GM18519 (cell line): ENCODE results near the gene ARL5C.
A peak's percentile ranks its signal among the peaks of the same experiment; 100 is the strongest.
"Not testable (repeated sequence)": the region's sequence is repeated elsewhere in the genome, so short reads cannot be mapped to it uniquely, and the experiment has no call there.

ENCODE experiments used
- ATAC-seq: cut with Tn5 transposase; IDR thresholded peaks from one replicate; pipeline ENCODE4 v1.9.1; 2021; ENCODE audit warnings: mild to moderate bottlenecking, moderate library complexity; ENCODE audit not compliant: unreplicated experiment, low FRiP score

The ARL5C gene

DNA sequence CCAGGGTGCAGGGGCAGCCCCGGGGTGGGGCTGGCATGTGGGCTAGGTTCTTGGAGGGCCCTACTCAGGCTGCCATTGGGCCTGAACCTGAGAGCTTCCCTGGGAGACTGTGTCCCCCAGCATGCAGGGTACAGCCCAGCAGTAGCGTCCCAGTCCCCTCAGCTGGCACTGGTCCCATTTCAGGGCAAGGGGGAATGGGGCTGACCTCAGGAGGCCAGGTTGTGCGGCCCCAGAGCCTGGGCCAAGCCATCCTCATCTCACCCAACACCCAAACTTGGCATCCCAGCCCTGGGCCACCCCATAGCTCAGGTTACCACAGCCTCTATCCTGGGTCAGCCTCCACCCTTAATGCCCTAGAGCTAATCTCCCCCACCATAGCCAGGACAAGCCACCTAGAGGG lies 20.8 kb downstream of the ARL5C start:
- no peak for ATAC-seq

DNA sequence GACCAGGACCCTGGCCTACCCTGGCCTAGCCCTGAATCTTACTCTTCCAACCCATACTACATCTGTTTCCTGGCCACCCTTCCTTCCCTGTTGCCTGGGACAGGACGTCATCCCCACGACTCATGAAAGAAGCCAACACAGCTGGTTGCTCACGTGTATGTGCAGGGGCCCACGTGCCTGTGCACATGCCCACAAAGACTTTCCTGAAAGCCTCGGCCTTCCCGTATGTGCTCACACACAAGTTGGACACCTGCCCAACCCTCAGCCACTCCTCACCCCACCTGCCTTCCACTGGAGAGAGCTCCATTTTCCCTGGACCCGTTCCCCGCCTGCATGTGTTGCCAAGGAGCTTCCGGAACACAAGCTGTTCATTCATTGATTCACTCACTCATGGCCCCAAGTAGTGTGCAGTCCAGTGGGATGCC lies 21.5 kb downstream of the ARL5C start:
- ATAC-seq, result no peak

DNA sequence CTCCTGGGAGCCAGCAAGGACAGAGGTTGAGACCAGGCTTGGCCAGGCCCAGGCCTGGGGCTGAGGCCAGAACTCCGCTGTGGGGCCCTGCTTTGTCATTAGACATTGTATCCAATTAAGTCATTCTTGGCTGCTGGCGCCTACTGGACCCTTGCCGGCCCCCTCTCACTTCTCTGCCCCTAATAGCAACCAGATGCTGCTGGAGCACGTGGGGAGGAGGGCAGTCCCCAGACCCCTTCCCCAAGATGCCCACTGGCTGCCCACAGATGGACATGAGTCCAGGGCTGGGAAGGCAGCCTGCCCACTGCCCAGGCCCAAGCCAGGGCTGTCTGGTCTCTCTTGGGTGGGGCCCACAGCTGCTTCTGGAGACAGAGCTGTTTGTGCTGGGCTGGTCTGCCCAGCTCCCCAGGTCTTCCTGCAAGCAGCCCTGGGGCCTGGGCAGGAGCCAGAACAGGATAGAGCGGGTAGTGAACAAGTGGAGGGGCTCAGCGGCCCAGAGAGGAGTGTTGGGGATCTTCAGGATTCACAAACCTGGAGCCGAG lies 22.3 kb downstream of the ARL5C start:
- no peak for ATAC-seq

DNA sequence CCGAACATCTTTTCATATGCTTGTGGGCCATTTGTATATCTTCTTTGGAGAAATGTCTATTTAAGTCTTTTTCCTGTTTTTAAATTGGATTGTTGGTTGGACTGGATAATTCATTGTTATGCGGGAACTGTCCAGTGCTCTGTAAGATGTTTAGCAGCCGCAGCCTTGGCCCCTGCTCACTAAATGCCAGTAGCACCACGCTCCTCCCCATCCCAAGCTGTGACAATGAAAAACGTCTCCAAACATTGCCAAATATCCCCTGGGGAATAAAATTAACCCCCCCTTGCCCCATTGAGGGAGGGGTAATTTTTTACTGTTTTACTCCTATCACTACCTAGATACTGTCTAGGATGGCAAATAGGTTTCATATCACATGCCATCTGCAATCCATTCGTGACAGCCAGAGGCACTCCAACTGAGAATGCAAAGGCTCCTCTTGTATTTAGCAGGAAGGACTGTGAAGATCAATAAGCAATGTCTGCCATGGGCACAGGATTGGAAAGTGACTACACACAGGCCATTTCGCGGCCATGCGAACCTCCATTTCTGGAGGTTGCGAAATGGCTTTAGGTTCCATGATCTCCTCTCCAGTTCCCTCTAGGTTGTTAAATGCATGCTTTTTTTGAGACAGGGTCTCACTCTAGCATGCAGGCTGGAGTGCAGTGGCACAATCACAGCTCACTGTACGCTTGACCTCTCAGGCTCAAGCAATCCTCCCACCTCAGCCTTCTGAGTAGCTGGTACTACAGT lies 23.9 kb downstream of the ARL5C start:
- ATAC-seq, result no peak

DNA sequence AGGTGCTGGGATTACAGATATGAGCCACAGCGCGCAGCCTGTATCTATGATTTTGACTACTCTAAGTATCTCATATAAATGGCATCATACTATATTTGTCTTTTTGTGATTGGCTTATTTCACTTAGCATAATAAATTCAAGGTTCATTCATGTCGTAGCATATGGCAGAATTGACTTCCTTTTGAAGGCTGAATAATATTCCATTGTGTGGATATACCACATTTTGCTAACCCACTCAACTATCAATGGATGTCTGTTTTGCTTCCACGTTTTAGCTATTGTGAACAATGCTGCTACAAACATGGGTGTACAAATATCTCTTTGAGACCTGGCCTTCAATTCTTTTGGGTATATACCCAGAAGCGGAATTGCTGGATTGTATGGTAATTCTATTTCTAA lies 24.7 kb downstream of the ARL5C start:
- no peak for ATAC-seq

DNA sequence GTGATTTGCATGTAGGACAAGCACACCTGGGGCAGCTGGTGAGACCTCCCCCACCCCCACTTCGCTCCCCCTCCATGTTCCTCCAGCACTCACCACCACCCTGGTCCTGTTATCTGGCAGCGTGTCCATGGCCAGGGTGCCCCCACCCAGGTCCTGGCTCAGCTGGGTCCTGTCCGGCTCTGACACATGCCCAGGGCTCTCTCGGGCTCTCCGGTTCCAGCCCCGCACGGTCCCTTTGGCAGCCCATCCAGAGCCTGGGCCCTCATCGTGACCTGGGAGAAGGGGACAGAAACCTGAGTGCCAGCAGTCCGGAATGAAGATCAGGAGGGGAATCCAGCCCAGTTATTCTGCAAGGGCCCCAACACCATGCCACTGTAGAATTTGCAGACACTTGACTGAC lies 26.4 kb downstream of the ARL5C start:
- no peak for ATAC-seq

DNA sequence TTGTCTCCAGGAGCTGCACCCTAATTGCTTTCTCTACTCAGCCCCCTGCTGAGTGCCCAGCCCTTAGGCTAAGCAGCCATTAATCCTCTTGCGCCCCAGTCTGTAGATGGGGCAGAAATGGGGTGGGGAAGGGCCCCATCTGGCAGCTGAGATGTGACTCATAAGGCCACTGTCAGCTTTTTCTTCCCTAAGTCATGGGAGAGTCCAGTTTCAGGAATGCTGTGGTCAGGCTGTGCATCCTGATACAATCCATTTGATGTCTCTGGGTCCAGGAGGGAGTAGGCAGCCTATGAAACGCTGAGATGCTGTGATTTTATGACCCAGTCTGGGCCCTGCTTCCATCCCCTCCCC lies 26.8 kb downstream of the ARL5C start:
- ATAC-seq, result no peak

DNA sequence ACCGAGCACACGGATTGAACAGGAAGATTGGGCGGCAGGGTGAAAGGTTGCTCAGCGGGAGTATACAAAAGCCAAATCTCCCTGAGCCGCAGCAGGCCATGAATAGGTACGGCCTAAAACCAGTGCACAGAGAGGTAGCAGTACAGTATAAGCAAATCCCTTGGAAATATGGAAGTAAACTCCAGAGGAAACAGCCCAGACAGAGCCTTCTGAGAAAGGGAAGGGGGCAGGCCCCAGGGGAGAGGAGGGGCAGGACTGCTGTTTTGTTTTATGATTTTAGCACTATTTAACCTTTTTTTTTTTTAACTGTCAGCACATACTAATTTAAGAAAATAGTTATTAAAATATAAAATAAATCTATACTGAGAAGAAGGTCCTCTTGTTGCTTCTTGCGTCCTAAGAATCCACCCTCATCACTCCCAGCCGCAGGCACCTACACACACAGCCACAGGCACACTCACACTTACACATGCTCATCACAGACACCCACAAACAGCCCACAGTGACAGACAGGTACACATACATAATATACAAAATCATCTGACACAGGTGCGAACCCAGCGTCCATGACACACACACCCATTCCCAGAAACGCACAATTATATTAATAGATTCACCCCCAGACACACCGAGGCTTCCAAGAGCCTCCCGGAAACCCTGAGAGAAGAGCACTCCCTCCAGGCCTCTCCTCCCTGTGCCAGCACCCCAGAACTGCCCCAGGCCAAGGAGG lies 27.4 kb downstream of the ARL5C start:
- no peak for ATAC-seq

DNA sequence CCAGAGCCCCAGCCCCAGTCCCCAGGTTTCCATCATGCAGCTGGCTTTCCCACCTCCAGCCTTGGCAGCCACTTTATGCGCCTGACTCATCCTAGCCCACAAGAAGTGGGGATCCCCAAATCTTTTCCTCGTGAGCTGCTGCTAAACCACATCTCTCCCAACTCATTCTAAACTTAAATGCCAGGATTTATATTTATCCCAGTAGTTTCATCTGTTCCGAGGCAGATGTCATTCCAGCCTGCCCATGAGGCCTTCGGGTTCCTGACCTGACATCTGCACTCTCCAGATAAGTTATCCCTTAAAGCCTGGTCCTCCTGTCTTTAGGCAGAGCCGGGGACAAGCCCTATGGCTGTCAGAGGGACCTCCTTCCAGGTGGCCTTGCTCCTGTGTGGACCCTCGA lies 31.1 kb downstream of the ARL5C start:
- ATAC-seq, result no peak

DNA sequence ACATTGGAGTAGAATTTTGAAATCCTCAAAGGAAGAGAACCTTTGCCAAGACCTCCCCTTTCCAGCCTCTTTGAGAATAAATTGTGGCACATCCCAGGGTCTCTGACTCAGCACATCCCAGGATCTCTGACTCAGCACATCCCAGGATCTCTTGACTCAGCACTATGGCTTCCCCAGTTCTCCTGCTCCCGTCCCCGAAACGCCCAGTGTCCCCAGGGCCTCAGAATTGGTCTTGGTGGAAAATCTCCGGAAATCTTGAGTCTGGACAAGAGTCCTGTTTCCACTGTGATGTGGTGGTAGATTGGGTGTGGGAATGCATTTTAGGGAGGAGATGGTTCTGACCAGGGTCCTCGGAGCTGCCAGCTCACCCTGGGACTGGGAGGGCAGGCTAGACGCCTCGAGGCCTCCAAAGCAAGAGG lies 33.8 kb downstream of the ARL5C start:
- no peak for ATAC-seq

DNA sequence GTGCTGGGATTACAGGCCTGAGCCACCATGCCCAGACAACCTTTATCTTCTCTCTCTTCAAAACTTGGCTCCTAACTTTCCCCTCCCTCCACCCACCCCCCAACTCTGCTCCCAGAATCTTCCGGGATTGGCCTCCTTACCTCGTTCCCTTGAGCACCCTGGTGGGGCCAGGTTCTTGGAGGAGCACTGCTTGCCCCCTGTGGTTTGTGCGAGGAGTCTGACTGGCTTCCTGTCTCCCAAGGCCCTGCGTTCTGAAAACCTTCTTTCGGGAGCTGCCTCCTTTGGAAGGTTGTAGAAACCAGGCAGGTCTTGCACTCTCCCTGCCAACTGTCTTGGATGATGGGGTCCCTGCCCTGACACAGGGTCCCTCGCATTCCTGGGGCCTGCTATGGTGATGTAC lies 34.3 kb downstream of the ARL5C start:
- no peak for ATAC-seq

DNA sequence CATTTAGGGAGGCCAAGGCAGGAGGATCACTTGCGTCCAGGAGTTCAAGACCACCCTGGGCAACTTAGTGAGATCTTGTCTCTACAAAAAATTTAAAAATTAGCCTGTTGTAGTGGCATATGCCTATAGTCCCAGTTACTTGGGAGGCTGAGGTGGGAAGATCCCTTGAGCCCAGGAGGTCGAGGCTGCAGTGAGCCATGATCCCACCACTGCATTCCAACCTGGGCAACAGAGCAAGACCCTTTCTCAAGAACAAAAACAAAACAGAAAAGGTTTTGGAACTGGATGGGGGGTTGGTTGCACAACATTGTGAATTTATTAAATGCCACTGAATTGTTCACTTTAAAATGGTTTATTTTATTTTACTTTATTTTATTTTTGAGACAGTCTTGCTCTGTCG lies 35.8 kb downstream of the ARL5C start:
- no peak for ATAC-seq

DNA sequence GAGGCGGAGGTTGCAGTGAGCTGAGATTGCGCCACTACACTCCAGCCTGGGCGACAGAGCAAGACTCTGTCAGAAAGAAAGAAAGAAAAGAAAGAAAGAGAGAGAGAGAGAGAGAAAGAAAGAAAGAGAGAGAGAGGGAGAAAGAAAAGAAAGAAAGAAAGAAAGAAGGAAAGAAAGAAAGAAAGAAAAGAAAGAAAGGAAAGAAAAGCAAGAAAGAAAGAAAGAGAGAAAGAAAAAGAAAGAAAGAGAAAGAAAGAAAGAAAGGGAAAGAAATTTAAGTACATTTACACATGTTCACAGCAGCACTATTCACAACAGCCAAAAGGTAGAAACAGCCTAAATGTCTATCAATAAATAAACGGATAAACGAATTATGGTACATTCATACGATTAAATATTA lies 36.4 kb downstream of the ARL5C start:
- ATAC-seq, result not testable (repeated sequence)

DNA sequence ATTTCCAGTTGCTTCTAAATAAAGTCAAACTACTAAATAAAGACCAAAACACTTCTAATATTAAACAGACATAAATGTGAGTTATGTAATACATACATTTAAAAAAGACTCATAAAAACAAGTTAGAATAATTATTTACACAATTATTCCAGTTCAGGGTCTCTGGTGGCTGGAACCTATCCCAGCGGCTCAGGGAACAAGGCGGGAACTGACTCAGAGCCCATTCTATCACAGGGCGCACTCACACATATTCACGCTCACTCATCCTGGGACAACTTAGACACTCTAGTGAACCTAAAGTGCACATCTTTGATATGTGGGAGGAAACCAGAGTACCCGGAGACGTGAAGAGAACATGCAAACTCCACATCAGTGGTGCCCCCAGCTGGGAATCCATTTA lies 39.5 kb downstream of the ARL5C start:
- ATAC-seq, result no peak

DNA sequence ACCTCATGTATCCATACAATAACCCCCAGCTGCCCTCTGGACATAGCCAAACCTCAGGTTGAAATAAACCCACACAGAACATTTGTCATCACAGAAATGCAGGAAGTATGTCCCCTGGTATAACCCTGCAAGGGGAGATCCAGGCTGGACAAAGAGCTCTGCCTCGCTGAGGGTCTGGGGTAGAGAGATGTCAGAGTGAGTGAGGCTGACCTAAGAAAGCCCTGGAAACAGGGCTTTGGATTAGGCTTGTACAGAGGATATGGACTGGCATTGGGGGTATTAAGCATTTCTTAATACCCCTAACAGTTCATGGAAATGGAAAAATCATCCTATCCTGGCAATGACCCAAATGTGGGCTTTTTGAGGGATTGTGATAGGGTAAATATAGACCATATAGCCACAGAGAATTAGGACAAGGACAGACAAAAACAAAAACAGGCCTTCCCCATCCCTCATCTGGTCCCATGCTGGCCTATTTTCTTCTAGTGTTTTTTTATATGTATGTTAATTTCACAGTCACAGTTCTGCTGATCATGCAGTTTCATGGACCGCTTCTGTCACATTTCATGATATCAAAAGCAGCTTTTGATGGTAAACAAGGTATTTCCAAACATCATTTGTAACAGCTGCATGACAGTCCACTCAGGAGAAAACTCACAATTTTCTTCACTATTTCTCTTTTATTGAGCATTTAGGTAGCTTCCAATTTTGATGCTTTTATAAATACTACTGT lies 40.7 kb downstream of the ARL5C start:
- ATAC-seq, result no peak

DNA sequence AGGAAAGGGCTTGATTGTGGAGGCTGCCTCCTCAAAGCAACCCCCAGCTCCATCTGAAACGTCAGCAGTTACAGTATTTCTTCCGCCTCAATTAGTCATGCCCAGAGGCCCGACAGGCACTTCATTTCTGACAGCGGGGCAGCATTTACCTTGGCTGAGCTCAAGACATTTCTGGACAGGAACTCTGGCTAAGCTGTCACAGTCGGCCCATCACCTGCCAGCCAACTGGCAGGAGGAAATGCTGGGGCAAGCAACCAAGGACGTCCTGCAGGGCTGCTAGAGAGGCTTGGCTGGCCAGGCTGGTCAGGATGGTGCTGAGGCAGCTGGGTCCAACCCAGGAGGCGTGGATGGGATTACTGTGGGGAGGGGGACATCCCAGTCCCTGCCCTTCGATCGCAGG lies 42.3 kb downstream of the ARL5C start:
- no peak for ATAC-seq

DNA sequence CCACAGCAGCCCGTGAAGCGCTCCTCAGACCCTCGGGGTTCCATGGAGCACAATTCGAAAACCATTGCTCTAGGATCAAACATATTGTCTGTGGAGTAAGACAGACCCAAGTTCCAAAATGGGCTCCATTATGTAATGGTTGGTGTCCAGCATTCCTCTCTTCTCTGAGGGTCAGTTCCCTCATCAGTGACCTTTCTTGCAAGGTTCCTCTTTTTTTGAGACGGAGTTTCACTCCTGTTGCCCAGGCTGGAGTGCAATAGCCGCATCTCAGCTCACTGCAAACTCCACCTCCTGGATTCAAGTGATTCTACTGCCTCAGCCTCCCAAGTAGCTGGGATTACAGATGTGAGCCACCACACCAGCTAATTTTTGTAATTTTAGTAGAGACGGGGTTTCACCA lies 43.0 kb downstream of the ARL5C start:
- no peak for ATAC-seq

DNA sequence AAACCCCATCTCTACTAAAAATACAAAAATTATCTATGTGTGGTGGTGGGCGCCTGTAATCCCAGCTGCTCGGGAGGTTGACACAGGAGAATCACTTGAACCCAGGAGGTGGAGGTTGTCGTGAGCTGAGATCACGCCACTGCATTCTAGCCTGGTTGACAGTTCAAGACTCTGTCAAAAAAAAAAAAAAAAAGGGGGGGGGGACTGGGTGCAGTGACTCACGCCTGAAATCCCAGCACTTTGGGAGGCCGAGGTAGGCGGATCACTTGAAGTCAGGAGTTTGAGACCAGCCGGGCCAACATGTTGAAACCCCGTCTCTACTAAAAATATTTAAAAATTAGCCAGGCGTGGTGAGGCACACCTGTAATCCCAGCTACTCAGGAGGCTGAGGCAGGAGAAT lies 44.0 kb downstream of the ARL5C start:
- ATAC-seq, result not testable (repeated sequence)

DNA sequence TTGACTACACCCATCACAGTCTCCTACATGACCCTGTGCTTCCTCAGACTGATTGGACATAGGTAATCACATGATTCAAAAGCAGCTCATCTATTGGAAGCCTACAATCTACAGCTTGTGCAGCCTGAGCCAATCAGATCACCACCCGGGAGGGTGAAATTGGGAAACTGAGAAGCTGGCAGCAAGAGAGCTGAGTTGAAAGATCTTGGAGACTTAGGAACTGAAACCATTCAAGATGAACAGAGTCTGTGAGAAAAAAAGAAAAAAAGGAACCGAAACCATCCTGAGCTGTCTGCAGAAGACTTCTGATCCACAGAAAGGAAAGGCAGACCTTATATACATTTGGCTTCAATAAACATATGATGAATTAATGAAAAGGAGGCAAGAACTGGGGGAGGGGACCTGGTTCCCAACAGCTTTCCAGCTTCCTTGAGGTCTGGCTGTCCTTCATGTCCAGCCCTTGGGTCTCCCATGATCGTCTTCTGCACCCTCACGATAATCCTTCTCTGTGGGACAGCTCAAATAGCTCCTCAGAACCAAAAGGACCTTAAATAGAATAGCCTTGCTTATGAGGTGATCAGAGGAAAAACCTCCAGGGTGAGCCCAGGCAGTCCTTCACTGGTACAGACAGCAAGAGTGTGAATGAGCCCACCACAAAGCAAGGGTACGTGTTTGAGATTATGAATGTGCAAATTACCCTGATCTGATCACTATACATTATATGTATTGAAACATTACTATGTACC lies 47.1 kb downstream of the ARL5C start:
- ATAC-seq, result peak; percentile 62

DNA sequence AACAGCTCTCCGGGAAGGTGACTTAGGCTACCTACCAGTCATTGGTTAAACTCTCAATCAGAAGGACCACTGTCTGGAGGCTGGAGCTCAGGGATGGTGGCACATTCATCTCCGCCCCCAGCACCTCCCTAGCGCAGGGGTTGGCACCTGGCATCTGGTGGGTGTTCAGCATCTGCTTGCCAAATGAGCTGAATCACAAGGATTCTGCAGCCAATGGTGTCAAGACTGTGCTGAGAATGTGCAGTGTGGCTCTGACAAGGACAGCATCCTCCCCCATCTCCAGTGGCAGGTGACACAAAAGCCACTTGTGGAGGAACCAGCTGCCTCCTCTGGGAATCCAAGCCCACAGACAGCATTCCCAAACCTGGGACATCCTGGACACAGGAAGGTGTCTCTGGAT lies 49.7 kb downstream of the ARL5C start:
- no peak for ATAC-seq

DNA sequence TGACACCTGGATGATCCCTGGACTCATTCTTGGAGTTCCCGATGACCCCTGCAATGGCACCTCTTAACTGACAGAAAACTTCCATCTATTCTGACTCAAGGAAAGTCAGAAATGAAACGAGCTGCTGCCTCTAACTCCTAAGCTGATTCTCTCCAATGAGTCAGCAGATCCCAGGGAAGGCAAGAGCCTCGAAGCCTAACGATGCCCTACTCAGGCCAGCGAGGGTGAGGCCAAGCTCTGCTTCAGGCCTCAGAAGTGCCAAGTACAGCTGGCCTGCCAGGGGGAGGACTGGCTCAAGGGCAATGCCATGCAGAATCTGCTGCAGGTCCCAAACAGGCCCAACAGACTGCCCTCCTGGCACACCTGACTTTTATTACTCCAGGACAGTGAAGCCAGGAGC lies 50.8 kb downstream of the ARL5C start:
- no peak for ATAC-seq
